Measurements from ENCODE around the gene TNPO3.

TNPO3 gene

GRCh38 chr7:128906766-128907559 lies 147.9 kb downstream of the TNPO3 start:
- H3K4me1 Mint-ChIP-seq (ENCODE audit: low read depth): no peaks in the 10 kb centered on the region
- peaks cover 36% of the 10 kb centered on the region for H3K27me3 Mint-ChIP-seq (ENCODE audit: low read depth)

GRCh38 chr7:128906001-128906765 lies 148.7 kb downstream of the TNPO3 start:
- peaks cover 31% of the 10 kb centered on the region for H3K27me3 Mint-ChIP-seq (ENCODE audit: low read depth)
- H3K4me3 Mint-ChIP-seq: no peak overlapping the region
- H3K4me1 Mint-ChIP-seq (ENCODE audit: low read depth): no peaks in the 10 kb centered on the region
- H3K27ac Mint-ChIP-seq: no peak overlapping the region
- H3K9me3 Mint-ChIP-seq: no peaks in the 10 kb centered on the region
- no peaks in the 10 kb centered on the region for H3K36me3 Mint-ChIP-seq (ENCODE audit: low read depth)
- DNase-seq (ENCODE audit: low spot score): no peak

More at GRCh38 chr7:128906766-128907559, 147.9 kb downstream of the TNPO3 start:
- Mint-ChIP-seq H3K27ac (no peak overlapping the region), H3K4me3 (no peak overlapping the region), H3K36me3 (ENCODE audit: low read depth) (no peaks in the 10 kb centered on the region), H3K9me3 (no peaks in the 10 kb centered on the region)
- no peak for DNase-seq (ENCODE audit: low spot score)

GRCh38 chr7:128904381-128905197 lies 150.3 kb downstream of the TNPO3 start:
- Mint-ChIP-seq H3K36me3 (ENCODE audit: low read depth) (no peaks in the 10 kb centered on the region), H3K4me1 (ENCODE audit: low read depth) (no peaks in the 10 kb centered on the region), H3K4me3 (no peak overlapping the region), H3K9me3 (no peaks in the 10 kb centered on the region), H3K27me3 (ENCODE audit: low read depth) (peaks cover 19% of the 10 kb centered on the region), H3K27ac (no peak overlapping the region)
- DNase-seq (ENCODE audit: low spot score): no peak

Data from T-helper 2 cell treated with Interferon-gamma antibody and Interleukin-4, amounts not matched to agents 5 μg/mL and 100 μg/mL, for 36 hours (primary cell).